Stomach smooth muscle (tissue), 2 donors: Measurements from ENCODE around the gene TRIM26.
"Not testable (repeated sequence)": the region's sequence is repeated elsewhere in the genome, so short reads cannot be mapped to it uniquely, and the experiment has no call there.

Experiments used
- H3K27ac ChIP-seq: one replicate; pipeline ENCODE4 v1.7.0; 2013; ENCODE audit warnings: mild to moderate bottlenecking, low read length, inconsistent platforms
- H3K27me3 ChIP-seq, 2 donors: one replicate each; pipeline ENCODE4 v1.7.0; 2013; ENCODE audit warnings: low read length in 2 of 2; ENCODE audit not compliant: insufficient read depth in 2 of 2, control insufficient read depth in 1 of 2
- H3K36me3 ChIP-seq, 2 donors: one replicate each; pipeline ENCODE4 v1.7.0; 2013; ENCODE audit warnings: low read length in 2 of 2; ENCODE audit not compliant: control insufficient read depth in 2 of 2, insufficient read depth in 2 of 2
- H3K4me1 ChIP-seq: one replicate; pipeline ENCODE4 v1.7.0; 2013; ENCODE audit warnings: low read length; ENCODE audit not compliant: control insufficient read depth, insufficient read depth
- H3K4me3 ChIP-seq, 2 donors: one replicate each; pipeline ENCODE4 v1.7.0; 2013; ENCODE audit warnings: low read length in 2 of 2
- H3K9ac ChIP-seq, 2 donors: one replicate each; pipeline ENCODE4 v1.7.0; 2013; ENCODE audit warnings: low read length in 2 of 2, mild to moderate bottlenecking in 1 of 2
- H3K9me3 ChIP-seq, 2 donors: one replicate each; pipeline ENCODE4 v1.7.0; 2013; ENCODE audit warnings: low read length in 2 of 2; ENCODE audit not compliant: control insufficient read depth in 2 of 2
- donor health status: healthy.
- donor health status: Pancreatic carcinoma.

Gene TRIM26

DNA sequence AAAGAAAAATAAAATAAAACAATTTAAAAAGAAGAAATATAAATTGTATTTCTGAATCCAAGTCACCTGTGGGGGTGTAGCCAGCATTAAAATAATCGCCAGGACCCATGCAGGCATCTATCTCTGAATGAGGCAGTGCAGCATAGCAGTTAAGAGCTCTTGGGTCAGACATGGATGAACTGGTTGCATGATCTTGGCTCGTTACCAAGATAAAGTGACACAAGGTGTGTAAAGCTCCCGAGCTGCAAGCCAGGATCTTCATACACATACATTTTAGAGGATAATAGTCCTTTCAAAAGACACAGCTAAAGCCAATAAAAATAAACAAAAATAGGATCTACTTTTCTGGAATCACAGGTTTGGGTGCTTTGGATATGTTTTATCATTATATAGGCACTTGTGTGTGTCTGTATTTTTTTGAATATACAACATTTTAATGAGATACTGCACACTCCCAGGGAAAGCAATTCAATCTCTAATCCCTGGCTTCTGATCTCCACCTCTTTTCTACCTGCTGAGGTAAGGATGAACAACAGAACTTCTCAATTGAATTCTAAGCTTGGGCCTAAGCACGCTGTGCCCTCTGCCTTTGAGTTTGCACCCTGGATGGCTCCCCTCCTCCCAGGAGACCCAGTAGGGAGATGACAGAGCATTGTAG lies 61.1 kb downstream of the TRIM26 start:
- Histone ChIP-seq H3K27me3 (peaks cover 0 to 9% of the 10 kb centered on the region in 2 donors), H3K9me3 (no peaks in the 10 kb centered on the region), H3K27ac (no peak overlapping the region), H3K4me3 (no peak overlapping the region), H3K4me1 (no peaks in the 10 kb centered on the region), H3K36me3 (no peaks in the 10 kb centered on the region), H3K9ac (no peak overlapping the region)

DNA sequence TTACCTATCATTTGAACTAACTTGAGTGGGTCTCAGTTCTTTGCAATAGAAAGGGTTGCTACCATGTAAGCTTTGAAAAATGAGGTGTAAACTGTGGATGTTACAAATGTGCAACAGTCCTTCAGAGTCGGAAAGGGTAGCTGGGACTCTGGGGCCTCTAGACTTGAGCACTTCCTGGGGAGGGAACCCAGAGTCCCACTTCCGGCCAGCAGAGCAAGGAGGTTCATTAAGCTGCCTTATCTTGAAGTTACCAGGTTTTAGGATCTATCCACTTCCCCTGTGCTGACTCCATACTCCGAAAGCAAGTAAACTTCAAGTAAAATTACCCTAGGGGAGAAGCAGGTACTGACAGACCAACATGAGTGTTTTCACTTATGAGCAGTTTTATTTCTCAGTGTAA lies 61.6 kb downstream of the TRIM26 start:
- no peaks in the 10 kb centered on the region for H3K36me3 ChIP-seq

DNA sequence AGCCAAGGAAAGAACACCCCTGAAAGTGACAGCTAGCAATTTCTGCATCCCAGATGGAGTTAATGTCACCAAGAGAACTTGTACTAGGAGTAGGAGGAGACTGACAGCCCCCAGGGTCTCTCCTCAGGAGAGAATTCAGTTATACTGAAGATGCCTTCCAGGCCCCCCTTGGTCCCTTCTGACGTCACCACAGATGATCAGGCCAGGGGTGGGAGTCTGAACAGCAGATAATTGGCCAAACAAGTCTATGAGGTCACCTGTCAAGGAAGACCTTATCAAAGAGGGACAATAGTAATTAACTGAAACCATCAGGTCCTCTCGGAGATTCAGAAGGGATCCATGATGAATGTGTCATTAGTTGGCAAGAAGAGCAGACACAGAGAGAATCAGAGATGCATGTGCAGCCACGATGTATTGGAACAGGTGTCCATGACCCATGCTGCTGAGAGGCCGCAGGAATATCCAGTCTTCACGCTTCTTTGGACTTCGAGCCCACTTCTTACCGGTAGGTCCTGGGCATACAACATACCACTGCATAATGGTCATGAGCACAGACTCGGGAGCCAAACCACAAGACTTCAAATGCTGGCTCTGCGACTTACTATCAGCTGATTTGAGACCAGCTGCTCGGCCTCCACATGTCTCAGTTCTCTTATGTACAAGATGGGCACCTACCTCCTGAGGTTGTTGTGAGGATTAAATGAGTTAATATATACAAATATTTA lies 62.4 kb downstream of the TRIM26 start:
- Histone ChIP-seq H3K4me3 (no peak overlapping the region), H3K36me3 (no peaks in the 10 kb centered on the region), H3K27ac (no peak overlapping the region), H3K4me1 (no peaks in the 10 kb centered on the region), H3K9me3 (no peaks in the 10 kb centered on the region), H3K27me3 (peaks cover 0 to 11% of the 10 kb centered on the region in 2 donors), H3K9ac (no peak overlapping the region)

More for the DNA sequence above, 61.6 kb downstream of the TRIM26 start:
- Histone ChIP-seq H3K27ac (no peak overlapping the region), H3K4me1 (no peaks in the 10 kb centered on the region), H3K4me3 (no peak overlapping the region), H3K27me3 (peaks cover 0 to 9% of the 10 kb centered on the region in 2 donors), H3K9ac (no peak overlapping the region), H3K9me3 (no peaks in the 10 kb centered on the region)

DNA sequence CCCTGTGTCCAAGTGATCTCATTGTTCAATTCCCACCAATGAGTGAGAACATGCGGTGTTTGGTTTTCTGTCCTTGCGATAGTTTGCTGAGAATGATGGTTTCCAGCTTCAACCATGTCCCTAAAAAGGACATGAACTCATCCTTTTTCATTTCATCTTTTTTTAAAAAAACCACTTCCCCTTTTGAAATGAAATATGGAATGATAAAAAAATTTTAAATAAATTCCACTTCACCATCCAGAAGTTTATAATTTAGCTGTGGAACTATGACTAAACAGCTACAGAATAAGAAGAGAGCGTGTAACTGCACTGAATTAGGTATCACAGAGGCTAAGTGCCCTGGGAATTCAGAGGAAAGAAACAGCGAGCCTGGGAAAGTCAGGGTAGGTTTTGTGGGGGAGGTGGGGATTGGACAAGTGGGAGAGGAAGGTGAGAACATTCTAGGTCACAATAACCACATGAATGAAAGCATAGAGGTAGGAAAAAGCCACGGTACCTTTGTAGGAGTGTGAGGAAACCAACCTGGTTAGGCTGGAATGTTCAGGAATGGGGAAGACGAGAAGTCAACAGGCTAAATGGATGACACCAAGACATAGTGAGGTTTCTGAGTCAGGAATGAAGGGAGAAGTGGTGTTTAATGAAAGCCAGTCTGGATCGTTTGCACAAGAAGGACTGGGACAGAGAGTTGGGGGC lies 63.2 kb downstream of the TRIM26 start:
- H3K36me3 ChIP-seq: no peaks in the 10 kb centered on the region
- H3K9ac ChIP-seq: no peak overlapping the region
- peaks cover 0 to 11% of the 10 kb centered on the region in 2 donors for H3K27me3 ChIP-seq
- H3K4me3 ChIP-seq: no peak overlapping the region
- no peaks in the 10 kb centered on the region for H3K4me1 ChIP-seq
- H3K27ac ChIP-seq: no peak overlapping the region
- no peaks in the 10 kb centered on the region for H3K9me3 ChIP-seq

DNA sequence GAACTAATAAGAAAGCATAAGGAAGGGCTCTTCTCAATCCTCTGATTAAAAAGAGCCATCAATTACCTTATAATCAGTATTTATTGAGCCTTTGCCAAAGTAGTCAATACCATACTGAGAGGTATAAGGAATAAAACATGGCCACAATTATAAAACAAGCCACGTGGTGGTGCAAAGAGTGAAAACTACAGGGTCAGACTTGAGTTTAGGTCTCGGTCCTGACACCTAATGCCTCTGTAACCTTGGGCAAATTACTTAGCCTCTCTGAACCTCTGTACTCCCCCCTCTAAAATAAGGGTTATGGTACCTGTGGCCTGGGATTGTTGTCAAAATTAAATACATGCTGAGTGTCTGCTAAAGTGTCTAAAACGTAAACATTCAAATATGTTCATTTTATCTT lies 64.0 kb downstream of the TRIM26 start:
- Histone ChIP-seq H3K27me3 (peaks cover 4 to 15% of the 10 kb centered on the region in 2 donors), H3K4me3 (no peak overlapping the region), H3K9ac (no peak overlapping the region), H3K36me3 (no peaks in the 10 kb centered on the region), H3K4me1 (no peaks in the 10 kb centered on the region), H3K27ac (no peak overlapping the region), H3K9me3 (no peaks in the 10 kb centered on the region)

DNA sequence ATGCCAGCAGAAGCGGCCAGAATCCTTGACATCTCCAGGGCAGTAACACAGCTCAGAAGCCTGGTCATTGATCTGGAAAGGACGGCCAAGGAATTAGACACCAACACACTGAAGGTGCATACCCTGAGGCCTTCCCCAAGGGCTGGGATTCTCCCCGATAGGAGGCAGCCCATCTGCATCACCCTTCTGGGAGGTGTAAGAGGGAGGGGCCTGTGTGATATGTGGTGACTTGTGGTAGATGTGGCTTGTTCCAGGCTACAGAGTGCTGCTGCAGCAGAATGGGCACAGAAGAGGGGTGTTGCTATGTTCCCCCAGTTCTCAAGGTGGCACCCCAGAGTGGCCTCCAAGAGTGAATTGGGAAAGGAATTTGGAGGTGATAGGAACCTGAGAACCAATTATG lies 66.1 kb downstream of the TRIM26 start:
- no peak overlapping the region for H3K4me3 ChIP-seq
- no peak overlapping the region for H3K27ac ChIP-seq
- no peaks in the 10 kb centered on the region for H3K36me3 ChIP-seq
- H3K9ac ChIP-seq: no peak overlapping the region
- H3K4me1 ChIP-seq: no peaks in the 10 kb centered on the region
- peaks cover 7 to 17% of the 10 kb centered on the region in 2 donors for H3K27me3 ChIP-seq
- H3K9me3 ChIP-seq: no peaks in the 10 kb centered on the region

DNA sequence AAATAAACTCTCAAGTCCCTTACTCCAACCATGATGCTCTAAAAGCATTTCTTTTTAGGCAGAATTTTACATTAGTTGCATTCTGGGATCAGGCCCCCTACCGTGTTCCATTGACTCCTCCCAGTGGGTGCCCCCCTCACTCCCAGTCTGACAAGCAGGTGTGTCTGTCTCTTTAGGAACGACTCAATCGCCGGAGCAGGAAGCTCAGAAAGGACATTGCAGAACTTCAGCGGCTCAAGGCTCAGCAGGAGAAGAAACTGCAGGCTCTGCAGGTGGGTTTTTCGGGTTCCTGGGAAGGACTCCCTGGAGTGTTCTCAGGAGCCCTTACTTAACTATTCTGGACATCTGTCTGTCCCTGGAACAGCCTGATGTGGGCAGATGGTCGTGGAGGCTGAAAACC lies 67.4 kb downstream of the TRIM26 start:
- Histone ChIP-seq H3K9ac (no peak overlapping the region), H3K4me3 (no peak overlapping the region), H3K9me3 (no peaks in the 10 kb centered on the region), H3K27me3 (peaks cover 7 to 17% of the 10 kb centered on the region in 2 donors), H3K4me1 (no peaks in the 10 kb centered on the region), H3K36me3 (no peaks in the 10 kb centered on the region), H3K27ac (no peak overlapping the region)

DNA sequence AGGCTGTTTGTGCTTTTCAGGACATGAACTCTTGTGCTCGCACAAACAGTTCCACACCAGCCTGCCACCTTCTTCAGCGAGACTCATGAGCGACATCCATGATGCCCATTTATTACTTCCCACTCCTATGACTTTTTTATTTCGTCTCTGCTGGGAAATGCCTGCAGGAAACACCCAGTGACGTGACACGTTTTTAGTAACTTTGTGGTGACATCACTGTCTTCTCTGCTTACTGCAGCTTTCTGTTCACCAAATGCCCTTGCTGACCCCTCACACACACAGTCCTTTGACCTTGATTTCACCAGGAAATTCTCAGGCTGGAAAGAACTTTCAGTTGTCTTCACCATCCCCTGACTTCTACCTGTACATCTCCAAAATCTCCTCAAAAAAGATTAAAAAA lies 68.4 kb downstream of the TRIM26 start:
- Histone ChIP-seq H3K36me3 (no peaks in the 10 kb centered on the region), H3K27ac (no peak overlapping the region), H3K4me3 (no peak overlapping the region), H3K9me3 (no peaks in the 10 kb centered on the region), H3K4me1 (no peaks in the 10 kb centered on the region), H3K27me3 (peaks cover 7 to 17% of the 10 kb centered on the region in 2 donors), H3K9ac (no peak overlapping the region)

DNA sequence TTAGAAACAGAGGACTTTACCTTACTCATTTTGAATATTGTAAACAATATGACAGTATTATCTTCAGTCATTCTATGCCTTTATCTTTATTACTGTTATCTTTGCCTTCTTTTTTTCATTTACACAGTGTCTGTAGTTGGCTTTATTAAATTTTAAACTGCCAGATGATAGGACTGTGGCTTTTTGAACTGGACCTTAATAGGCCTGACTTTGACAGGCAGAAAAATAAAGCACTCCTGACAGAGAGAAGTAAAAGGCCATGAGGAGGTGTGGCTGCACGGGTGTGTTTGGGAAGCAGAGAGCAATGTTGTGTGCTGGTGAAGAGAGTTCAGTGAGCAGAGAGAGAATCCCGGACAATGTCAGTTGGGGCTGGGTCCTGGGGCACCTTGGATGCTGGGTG lies 69.4 kb downstream of the TRIM26 start:
- H3K4me1 ChIP-seq: no peaks in the 10 kb centered on the region
- no peaks in the 10 kb centered on the region for H3K9me3 ChIP-seq
- H3K27ac ChIP-seq: no peak overlapping the region
- peaks cover 7 to 17% of the 10 kb centered on the region in 2 donors for H3K27me3 ChIP-seq
- H3K36me3 ChIP-seq: no peaks in the 10 kb centered on the region
- no peak overlapping the region for H3K4me3 ChIP-seq
- no peak overlapping the region for H3K9ac ChIP-seq

DNA sequence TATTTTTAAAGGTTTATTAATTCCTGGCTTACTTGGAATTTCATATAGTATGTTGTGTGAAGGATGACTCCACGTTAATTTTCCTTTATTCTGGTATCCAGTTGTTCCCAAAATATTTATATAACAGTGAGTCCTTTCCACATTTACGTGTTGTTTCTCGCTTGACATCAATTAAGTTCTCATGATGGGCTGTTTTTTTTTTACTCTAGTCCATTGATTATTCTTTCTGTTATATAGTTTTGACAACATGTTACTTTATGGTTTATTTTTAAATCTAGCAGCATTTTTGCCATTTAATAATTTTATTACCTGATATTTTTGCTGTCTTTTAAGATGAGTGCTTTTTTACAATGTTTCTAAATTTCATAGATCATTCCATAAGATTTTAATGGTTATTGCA lies 70.5 kb downstream of the TRIM26 start:
- Histone ChIP-seq H3K4me3 (no peak overlapping the region), H3K36me3 (no peaks in the 10 kb centered on the region), H3K4me1 (no peaks in the 10 kb centered on the region), H3K9ac (no peak overlapping the region), H3K27ac (no peak overlapping the region), H3K9me3 (no peaks in the 10 kb centered on the region), H3K27me3 (peaks cover 7 to 14% of the 10 kb centered on the region in 2 donors)

DNA sequence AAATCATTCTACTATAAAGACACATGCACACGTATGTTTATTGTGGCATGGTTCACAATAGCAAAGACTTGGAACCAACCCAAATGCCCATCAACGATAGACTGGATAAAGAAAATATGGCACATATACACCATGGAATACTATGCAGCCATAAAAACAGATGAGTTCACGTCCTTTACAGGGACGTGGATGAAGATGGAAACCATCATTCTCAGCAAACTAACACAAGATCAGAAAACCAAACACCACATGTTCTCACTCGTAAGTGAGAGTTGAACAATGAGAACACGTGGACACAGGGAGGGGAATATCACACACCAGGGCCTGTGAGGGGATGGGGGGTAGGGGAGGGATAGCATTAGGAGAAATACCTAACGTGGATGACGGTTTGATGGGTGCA lies 73.0 kb downstream of the TRIM26 start:
- not testable (repeated sequence) for H3K4me1 ChIP-seq, H3K36me3 ChIP-seq, H3K9me3 ChIP-seq, H3K9ac ChIP-seq, H3K27ac ChIP-seq, H3K4me3 ChIP-seq
- peaks cover 16 to 17% of the 10 kb centered on the region in 2 donors for H3K27me3 ChIP-seq
